Measurements from ENCODE around the gene PLA2G5.

PLA2G5 gene

DNA sequence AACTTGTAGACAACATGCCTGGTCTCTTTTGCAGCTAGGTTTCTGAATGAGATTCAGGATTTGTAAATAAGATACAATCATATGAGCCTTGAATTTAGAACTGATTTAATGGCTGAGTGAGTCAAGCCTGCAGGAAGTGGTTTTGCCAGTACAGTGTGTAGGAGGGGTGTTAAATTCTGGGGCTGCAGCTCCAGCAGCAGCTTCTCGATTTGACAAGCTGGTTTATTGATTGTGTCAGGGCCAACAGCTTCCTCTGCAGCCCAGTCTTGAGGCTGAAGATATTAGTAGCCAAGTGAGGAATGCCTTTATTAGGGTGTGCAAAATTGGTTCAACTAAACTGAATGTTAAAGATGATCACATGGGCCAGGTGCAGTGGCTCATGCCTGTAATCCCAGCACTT is 11.5 kb upstream of the PLA2G5 start:
- TF ChIP-seq GATA2 (IDR thresholded peaks at IDR 0.05; ENCODE audit: low read depth, low read length) (no peak), GATA3 (IDR thresholded peaks at IDR 0.05; ENCODE audit: low read depth, low read length) (no peak)

DNA sequence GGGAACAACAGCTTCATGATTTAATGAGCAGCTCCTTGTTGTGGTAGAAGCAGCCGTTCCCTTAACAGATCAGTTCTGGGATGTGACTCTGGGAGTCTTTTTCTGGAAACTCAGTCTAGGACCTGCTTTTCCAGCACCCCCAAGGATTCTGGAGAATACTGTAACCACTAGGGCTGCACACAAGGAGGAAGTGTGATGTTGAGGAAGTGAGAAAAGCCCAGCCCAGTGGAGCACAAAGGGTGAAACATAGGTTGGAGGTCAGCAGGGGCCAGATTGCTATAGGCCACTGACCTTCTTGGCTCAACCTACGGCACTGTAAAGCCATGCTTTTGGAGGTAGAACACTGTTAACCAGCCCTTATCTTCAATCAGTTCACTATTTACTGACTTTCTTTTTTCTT is 10.1 kb upstream of the PLA2G5 start:
- TF ChIP-seq GATA2 (IDR thresholded peaks at IDR 0.05; ENCODE audit: low read depth, low read length) (no peak), GATA3 (IDR thresholded peaks at IDR 0.05; ENCODE audit: low read depth, low read length) (no peak)

DNA sequence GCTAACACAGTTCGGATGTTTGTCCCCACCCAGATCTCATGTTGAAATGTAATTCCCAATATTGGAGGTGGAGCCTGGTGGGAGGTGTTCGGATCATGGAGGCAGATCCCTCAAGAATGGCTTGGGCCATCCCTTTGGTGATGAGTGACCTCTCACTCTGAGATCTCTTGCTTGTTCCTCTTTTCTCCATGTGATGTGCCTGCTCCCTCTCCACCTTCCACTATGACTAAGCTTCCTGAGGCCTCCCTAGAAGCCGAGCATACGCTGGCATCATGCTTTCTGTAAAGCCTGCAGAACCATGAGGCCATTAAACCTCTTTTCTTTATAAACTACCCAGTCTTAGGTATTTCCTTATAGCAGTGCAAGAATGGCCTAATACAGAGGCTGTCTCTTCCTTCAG is 8.1 kb upstream of the PLA2G5 start:
- no peak for TF ChIP-seq GATA3 (IDR thresholded peaks at IDR 0.05; ENCODE audit: low read depth, low read length)
- TF ChIP-seq GATA2 (IDR thresholded peaks at IDR 0.05; ENCODE audit: low read depth, low read length), result no peak

DNA sequence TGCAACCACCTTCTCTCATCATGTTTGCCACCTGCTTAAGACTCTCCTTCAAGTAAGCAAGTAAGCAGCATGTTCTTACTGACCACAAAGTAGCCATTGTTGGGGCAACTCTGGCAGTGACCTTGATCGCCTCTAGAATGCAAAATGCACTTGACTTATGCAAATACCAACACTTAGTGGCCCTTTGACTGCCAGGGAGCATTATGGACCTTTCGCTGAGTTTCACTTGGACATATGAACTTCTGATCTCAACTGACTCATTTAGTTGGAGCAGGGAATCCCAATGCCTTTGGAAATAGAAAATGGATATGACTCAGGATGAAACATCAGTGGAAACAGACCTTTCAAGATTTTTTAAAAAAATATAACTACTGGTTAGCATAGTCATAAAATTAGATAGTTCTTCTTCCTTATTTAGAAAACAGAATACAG is 6.1 kb upstream of the PLA2G5 start:
- TF ChIP-seq GATA3 (IDR thresholded peaks at IDR 0.05; ENCODE audit: low read depth, low read length) (no peak), GATA2 (IDR thresholded peaks at IDR 0.05; ENCODE audit: low read depth, low read length) (no peak)

DNA sequence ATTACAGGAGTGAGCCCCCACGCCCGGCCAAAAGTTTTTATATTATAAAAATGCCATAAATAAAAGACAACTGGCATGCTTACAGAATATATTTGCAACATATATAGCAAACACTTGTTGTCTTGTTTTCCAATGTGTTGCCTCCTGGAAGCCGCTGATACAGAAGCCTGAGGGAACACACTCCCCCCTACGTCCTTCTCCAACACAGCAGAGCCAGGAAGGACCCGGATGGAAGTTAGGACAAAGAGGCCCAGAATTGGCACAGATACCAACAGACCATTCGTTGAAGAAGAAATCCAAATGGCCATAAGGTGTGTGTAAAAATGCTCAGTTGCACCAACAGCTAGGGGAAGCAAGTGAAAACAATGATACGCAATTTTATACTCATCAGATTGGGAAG is 1.3 kb upstream of the PLA2G5 start:
- TF ChIP-seq GATA2 (IDR thresholded peaks at IDR 0.05; ENCODE audit: low read depth, low read length), result no peak
- TF ChIP-seq GATA3 (IDR thresholded peaks at IDR 0.05; ENCODE audit: low read depth, low read length), result no peak

DNA sequence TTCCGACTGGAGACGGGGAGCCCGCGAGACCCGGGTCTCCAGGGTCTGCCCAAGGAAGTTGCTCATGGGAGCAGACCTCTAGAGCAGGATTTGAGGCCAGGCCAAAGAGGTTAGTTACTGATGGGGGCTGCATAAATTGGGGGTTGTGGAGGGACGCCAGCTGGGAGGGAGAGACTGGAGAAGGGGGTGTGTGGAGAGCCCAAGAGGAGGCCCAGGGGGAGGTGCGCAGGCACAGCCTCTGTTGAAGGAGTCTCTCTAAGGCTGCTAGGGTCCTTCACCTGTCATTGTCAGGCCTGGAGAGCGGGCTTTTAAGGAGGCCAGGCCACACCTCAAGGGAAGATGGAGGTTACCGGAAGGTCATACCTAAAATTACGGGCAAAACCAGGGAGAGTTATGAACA is 363 bp downstream of the PLA2G5 start:
- TF ChIP-seq GATA3 (IDR thresholded peaks at IDR 0.05; ENCODE audit: low read depth, low read length), result no peak
- TF ChIP-seq GATA2 (IDR thresholded peaks at IDR 0.05; ENCODE audit: low read depth, low read length), result no peak

DNA sequence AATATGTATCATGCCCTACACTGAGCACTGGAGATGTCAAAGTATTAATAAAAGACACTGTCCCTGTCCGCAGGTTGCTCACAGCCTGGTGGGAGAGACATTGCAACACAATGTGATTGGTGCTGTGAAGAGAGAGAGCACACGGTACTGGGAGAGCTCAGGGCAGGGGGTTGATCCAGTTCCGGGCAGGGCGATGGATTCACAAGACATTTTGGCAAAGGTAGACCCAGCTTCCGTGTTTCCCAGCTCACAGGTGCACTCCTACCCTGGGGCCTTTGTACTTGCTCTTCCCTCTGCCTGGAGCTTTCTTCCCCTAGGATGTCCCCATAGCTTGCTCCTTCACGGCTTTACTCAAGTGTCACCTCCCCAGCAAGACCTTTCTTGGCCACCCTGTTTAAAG is 1.4 kb downstream of the PLA2G5 start:
- no peak for TF ChIP-seq GATA2 (IDR thresholded peaks at IDR 0.05; ENCODE audit: low read depth, low read length)
- TF ChIP-seq GATA3 (IDR thresholded peaks at IDR 0.05; ENCODE audit: low read depth, low read length), result no peak

DNA sequence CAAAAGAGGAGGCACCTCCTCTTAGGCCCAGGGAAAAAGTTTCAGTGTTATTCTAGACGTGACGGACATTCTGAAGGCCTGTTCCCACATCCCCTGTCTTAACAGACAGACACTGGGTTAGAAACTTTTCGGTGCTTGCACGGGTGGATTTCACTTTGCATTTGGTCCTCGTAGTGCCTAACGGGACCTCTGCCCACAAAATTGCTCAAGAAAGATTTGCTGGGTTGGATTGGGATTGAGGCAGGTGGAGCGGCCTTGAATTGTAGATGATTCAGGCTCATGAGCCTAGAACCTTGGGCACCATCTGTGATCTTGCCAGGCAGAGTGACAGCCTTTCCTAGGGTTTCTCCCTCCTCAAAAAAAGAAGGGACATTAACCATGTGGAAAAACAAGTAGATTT is 2.8 kb downstream of the PLA2G5 start:
- no peak for TF ChIP-seq GATA3 (IDR thresholded peaks at IDR 0.05; ENCODE audit: low read depth, low read length)
- no peak for TF ChIP-seq GATA2 (IDR thresholded peaks at IDR 0.05; ENCODE audit: low read depth, low read length)

DNA sequence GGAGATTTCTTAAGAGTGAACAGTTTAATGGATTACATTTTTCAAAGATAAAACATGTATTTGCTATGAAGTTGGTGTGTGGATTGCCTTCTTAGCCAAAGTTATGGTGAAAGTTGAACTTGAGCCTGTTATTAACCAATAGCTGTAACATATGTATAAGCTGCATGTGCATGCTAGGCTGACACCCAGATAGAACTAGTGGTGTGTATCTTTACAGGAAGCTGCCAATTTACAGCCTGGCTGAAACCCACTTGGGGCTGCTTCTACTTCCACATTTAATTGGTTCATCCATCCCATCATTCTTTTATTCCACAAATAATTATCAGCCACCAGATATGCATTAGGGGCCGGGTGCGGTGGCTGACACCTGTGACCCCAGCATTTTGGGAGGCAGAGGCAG is 3.3 kb downstream of the PLA2G5 start:
- TF ChIP-seq GATA2 (IDR thresholded peaks at IDR 0.05; ENCODE audit: low read depth, low read length) (no peak), GATA3 (IDR thresholded peaks at IDR 0.05; ENCODE audit: low read depth, low read length) (no peak)

DNA sequence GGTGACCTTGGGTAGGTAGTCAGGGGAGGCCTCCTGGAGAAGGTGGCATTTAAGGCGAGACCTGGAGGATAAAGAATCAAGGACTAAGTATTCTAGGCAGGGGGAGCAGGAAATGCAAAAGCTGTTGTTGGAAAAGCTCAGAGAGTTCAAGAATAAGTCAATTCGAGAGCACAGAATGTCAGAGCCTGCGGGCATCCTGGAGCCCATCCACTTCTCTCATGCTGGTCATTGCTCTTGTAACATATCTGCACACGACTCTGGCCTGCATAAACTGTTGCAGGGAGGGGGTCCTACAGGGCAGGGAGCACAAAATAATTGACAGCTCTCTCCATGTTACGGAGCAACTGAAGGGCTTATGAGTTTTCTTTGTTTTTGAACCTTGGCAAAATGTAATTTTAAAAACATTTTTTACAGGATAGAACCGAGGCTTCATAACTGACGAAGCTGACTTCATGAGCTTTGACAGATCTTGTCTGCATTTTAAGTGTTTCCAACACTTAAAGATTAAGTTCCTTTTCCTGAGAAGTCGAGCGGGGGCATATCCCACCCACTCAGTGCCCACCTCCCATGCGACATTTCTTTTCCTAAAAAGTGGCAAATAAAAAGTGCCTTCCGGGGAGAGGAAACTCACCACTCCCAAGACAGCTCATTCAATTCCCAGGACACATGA is 4.2 kb downstream of the PLA2G5 start:
- TF ChIP-seq GATA3 (IDR thresholded peaks at IDR 0.05; ENCODE audit: low read depth, low read length) (no peak), GATA2 (IDR thresholded peaks at IDR 0.05; ENCODE audit: low read depth, low read length) (no peak)

DNA sequence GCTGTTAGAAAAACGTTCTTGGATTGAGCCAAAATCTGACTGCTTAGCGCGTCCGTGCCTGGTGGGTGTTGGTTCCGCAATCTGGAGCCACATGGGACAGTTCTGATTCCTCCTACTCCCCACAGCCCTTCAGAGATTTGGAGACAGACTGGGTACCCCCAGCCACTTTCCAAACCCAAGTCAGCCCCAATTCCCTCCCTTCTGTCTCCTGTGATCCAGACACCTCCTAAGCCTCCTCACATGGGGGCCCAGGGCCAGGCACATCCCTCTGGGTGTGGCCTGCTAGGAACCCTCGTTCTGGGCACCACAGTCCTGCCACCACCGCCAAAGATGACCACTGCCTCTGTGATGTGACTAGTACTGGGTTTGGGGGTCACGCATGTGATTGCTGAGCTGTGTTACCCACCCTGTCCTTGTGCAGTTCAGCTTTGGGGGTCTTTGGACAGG is 4.8 kb downstream of the PLA2G5 start:
- TF ChIP-seq GATA3 (IDR thresholded peaks at IDR 0.05; ENCODE audit: low read depth, low read length), result no peak
- TF ChIP-seq GATA2 (IDR thresholded peaks at IDR 0.05; ENCODE audit: low read depth, low read length), result no peak

DNA sequence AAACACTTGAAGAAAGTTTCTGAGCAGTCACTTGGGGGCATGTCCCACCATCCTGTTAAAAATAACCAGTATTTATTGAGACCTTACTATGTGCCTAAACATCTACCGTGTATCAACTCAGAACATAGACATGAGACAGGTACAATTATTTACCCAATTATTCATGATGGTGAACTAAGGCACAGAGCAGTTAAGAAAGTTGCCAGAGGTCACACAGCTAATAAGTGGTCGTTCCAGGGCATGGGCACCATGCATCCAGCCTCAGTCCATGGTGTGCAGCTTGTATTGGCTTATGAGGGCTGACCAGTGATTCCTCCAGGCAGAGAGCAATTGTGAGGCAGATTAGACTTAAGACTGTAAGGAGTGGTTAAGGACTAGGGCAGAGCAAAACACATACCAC is 5.4 kb downstream of the PLA2G5 start:
- TF ChIP-seq GATA2 (IDR thresholded peaks at IDR 0.05; ENCODE audit: low read depth, low read length) (no peak), GATA3 (IDR thresholded peaks at IDR 0.05; ENCODE audit: low read depth, low read length) (no peak)

DNA sequence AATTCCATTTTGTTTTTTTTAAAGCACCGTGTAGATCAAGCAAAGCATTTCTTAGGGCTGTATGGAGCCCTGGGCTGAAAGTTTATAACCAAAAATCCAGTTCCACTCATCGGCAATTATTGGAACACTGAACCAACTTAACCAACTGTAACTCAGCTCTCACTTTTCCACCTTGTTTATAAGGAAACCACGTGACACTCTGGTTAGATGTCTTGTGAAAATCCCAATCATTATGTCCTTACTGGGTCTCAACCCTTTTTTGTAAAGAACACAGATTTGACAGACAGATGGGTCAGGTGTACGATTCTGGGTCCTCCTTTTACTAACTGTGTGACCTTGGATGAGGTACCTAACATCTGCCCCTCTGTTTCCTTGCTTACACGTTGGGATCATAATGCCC is 6.2 kb downstream of the PLA2G5 start:
- TF ChIP-seq GATA2 (IDR thresholded peaks at IDR 0.05; ENCODE audit: low read depth, low read length) (no peak), GATA3 (IDR thresholded peaks at IDR 0.05; ENCODE audit: low read depth, low read length) (no peak)

DNA sequence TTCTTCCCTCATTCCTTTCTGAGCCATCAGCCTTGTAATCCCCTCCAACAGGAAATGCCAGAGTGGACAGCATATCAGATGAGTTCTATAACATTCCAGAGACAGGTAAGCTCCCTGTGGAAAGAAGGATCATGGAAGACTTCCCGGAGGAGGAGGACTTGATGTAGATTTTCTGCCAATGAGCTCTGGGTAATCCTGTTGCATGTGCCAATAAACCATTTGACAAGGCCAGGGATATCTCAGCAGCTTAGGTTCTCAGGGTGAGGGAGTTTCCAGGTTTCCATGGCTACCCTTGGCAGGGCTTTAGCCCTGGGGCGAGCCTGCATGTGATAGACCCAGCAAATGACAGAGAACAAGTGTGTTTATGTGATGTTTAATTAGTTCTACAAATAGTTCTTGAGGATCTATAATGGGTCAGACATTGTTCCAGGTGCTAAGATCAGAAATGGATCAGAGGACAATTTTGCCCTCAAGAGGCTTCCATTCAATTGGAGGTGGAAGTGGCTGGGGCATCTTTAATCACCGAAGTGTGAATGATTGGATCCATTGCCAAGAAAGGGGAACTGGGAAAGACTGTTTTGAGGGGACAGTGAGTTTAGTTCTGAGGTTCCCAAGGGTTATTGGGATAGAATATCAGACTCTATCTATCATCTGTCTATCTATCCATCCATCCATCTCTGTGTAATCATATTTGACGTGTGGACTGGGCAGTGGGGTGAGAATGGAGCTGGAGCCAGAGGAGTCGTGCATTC is 6.9 kb downstream of the PLA2G5 start:
- TF ChIP-seq GATA2 (IDR thresholded peaks at IDR 0.05; ENCODE audit: low read depth, low read length) (no peak), GATA3 (IDR thresholded peaks at IDR 0.05; ENCODE audit: low read depth, low read length) (no peak)

DNA sequence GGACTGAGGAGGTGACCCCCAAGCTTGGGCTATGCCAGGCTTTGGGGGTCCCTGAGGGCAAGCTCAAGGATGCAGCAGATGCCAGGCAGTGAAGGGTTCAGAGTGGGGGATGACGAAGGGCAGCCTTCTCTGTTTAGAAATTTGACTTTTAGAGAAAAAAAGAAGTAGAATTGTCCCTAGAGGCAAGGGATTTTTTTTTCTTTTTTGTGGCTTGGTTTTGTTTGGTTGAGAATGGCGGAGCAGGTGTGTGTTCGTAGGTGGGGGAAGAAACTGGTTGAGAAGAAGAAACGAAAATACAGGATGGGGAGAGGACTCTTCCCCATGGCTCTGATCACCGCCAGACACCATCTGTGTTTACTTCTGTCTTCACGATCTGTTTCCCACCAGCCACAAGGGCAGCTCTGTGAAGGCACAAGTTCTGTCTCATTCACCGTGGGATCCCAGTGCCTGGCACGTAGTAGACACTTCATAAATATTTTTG is 8.2 kb downstream of the PLA2G5 start:
- TF ChIP-seq GATA3 (IDR thresholded peaks at IDR 0.05; ENCODE audit: low read depth, low read length) (no peak), GATA2 (IDR thresholded peaks at IDR 0.05; ENCODE audit: low read depth, low read length) (no peak)
